Stimulated activated CD8-positive, alpha-beta memory T cell treated with anti-CD3 and anti-CD28 coated beads, Interleukin-12 subunit alpha, Interleukin-12 subunit beta, amount 100 ng/mL, for 1 hour (primary cell): ENCODE measurements around the gene PPP1R1A.

Source experiments
- DNase-seq: peaks from one replicate; pipeline ENCODE4 v3.0.0-alpha.2; 2020; ENCODE audit warnings: low read depth

Gene PPP1R1A

GRCh38 chr12:54529581-54529980, 58.9 kb downstream of the PPP1R1A start:
- no peak for DNase-seq
